K562 (cell line): ENCODE data around the gene PRSS56.

ENCODE experiments used
- CAMTA2 ChIP-seq: fragments of 250-450 bp; sonication (Bioruptor Pico); conservative IDR thresholded peaks from 2 replicates; pipeline ENCODE4 v1.5.1; 2022
- CTCF ChIP-seq, 3 experiments: IDR thresholded peaks in 2 of 3; conservative IDR thresholded peaks in 1 of 3; 2 replicates each; pipeline ENCODE4 v1.5.1; 2011 to 2012; ENCODE audit warnings: low read length in 3 of 3, mild to moderate bottlenecking in 3 of 3, control low read depth in 2 of 3, improper control_type of control experiment in 1 of 3, inconsistent platforms in 1 of 3, low read depth in 1 of 3, mixed read lengths in 1 of 3, moderate library complexity in 1 of 3; ENCODE audit not compliant: insufficient read depth in 2 of 3
- RBM14 ChIP-seq: fragments of 200-400 bp; formaldehyde crosslinking; IDR thresholded peaks from 2 replicates; pipeline ENCODE4 v1.6.1; 2018; ENCODE audit warnings: low read depth, mild to moderate bottlenecking, low read length, moderate library complexity, borderline replicate concordance; ENCODE audit not compliant: insufficient read depth
- TBL1XR1 ChIP-seq, 2 experiments: IDR thresholded peaks; 2 replicates each; pipeline ENCODE4 v1.6.1; 2012; ENCODE audit warnings: improper control_type of control experiment in 2 of 2, low read length in 2 of 2, mild to moderate bottlenecking in 1 of 2
- TRIM28 ChIP-seq: fragments of 450-650 bp; IDR thresholded peaks from 2 replicates; pipeline ENCODE4 v1.6.1; 2017
- ZNF121 ChIP-seq: sonication (generic); formaldehyde crosslinking; conservative IDR thresholded peaks from 2 replicates; pipeline ENCODE4 v1.8.0; 2022; ENCODE audit warnings: missing genetic modification reagents
- TF ChIP-seq, protein P1 (sequence below): sonication (generic); formaldehyde crosslinking; IDR thresholded peaks from 2 replicates; pipeline ENCODE4 v1.8.0; 2022; ENCODE audit warnings: missing genetic modification reagents, mild to moderate bottlenecking, borderline replicate concordance

DNA sequence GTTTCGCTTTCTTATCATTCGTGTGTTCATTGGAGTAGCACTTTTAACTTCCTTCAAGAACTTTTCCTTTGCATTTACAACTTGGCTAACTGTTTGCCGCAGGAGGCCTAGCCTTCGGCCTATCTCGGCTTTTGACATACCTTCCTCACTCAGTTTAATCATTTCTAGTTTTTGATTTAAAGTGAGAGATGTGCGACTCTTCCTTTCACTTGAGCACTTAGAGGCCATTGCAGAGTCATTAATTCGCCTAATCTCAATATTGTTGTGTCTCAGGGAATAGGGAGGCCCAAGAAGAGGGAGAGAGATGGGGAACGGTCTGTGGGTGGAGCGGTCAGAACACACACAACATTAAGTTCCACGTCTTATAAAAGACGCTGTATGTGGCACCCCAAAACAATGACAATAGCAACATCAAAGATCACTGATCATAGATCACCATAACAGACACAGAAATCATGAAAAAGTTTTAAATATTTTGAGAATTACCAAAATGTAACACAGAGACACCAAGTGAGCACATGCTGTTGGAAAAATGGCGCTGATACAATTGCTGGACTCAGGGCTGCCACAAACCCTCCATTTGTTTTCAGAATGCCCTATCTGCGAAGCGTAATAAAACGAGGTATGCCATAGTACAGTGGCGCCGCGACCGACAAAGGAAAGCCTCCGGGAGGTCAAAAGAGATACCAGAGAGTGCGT, 29.6 kb downstream of the PRSS56 start:
- TF ChIP-seq, protein P1, sequence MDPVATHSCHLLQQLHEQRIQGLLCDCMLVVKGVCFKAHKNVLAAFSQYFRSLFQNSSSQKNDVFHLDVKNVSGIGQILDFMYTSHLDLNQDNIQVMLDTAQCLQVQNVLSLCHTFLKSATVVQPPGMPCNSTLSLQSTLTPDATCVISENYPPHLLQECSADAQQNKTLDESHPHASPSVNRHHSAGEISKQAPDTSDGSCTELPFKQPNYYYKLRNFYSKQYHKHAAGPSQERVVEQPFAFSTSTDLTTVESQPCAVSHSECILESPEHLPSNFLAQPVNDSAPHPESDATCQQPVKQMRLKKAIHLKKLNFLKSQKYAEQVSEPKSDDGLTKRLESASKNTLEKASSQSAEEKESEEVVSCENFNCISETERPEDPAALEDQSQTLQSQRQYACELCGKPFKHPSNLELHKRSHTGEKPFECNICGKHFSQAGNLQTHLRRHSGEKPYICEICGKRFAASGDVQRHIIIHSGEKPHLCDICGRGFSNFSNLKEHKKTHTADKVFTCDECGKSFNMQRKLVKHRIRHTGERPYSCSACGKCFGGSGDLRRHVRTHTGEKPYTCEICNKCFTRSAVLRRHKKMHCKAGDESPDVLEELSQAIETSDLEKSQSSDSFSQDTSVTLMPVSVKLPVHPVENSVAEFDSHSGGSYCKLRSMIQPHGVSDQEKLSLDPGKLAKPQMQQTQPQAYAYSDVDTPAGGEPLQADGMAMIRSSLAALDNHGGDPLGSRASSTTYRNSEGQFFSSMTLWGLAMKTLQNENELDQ: no peak
- TF ChIP-seq TBL1XR1 (IDR thresholded peaks at IDR 0.05; ENCODE audit: low read length in 2 of 2) (no peak), RBM14 (no peak), ZNF121 (CRISPR knock-in tag) (no peak), CTCF (IDR thresholded peaks at IDR 0.05 in 2 of 3, conservative IDR thresholded peaks at IDR 0.05 in 1 of 3; ENCODE audit: insufficient read depth in 2 of 3, low read depth in 1 of 3, low read length in 3 of 3) (no peak), CAMTA2 (no peak), TRIM28 (no peak)
